NCI-H82 treated with DMSO at 0.1 percent for 48 hours (cell line): ENCODE measurements around the gene AGO3.

Experiments
- DNase-seq: peaks from one replicate; lab custom pipeline; 2025; ENCODE audit not compliant: unreplicated experiment; lab: John Stamatoyannopoulos, UW

The AGO3 gene

DNA sequence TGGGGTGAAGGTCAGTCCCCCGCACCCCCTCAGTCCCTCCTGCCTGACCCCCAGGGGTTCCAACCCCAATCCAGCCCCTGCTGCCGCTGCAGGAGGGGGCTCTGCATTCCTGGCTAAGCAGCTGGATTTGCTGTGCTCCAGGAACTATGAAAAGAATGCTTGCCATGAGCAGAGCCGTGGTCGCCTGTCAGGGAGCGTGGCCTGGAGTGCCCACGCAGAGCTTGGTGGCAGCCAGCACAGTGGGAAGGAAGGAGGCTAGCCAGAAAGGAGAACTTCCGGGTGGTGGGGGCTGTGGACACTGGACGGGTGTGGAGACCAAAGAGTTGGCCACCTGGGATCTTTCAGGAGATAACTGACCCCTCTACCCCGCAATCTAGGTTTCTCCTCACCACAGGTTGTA lies 188.6 kb downstream of the AGO3 start:
- DNase-seq, result no peak
